AG09319 (cell line): ENCODE measurements around the gene MYPOP.
A peak's percentile ranks its signal among the peaks of the same experiment; 100 is the strongest.

Experiments
- DNase-seq: peaks from one replicate; pipeline ENCODE4 v3.0.0-alpha.2; 2010; ENCODE audit warnings: low read depth; ENCODE audit errors: extremely low read depth
- TF ChIP-seq, protein P1 (sequence below): IDR thresholded peaks from 2 replicates; pipeline ENCODE4 v1.5.1; 2011; ENCODE audit warnings: low read depth, mild to moderate bottlenecking, inconsistent platforms, low read length, moderate library complexity

The MYPOP gene

GRCh38 chr19:45864629-45865082, 37.8 kb downstream of the MYPOP start:
- no peak for DNase-seq
- TF ChIP-seq, protein P1, sequence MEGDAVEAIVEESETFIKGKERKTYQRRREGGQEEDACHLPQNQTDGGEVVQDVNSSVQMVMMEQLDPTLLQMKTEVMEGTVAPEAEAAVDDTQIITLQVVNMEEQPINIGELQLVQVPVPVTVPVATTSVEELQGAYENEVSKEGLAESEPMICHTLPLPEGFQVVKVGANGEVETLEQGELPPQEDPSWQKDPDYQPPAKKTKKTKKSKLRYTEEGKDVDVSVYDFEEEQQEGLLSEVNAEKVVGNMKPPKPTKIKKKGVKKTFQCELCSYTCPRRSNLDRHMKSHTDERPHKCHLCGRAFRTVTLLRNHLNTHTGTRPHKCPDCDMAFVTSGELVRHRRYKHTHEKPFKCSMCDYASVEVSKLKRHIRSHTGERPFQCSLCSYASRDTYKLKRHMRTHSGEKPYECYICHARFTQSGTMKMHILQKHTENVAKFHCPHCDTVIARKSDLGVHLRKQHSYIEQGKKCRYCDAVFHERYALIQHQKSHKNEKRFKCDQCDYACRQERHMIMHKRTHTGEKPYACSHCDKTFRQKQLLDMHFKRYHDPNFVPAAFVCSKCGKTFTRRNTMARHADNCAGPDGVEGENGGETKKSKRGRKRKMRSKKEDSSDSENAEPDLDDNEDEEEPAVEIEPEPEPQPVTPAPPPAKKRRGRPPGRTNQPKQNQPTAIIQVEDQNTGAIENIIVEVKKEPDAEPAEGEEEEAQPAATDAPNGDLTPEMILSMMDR, result no peak

DNA sequence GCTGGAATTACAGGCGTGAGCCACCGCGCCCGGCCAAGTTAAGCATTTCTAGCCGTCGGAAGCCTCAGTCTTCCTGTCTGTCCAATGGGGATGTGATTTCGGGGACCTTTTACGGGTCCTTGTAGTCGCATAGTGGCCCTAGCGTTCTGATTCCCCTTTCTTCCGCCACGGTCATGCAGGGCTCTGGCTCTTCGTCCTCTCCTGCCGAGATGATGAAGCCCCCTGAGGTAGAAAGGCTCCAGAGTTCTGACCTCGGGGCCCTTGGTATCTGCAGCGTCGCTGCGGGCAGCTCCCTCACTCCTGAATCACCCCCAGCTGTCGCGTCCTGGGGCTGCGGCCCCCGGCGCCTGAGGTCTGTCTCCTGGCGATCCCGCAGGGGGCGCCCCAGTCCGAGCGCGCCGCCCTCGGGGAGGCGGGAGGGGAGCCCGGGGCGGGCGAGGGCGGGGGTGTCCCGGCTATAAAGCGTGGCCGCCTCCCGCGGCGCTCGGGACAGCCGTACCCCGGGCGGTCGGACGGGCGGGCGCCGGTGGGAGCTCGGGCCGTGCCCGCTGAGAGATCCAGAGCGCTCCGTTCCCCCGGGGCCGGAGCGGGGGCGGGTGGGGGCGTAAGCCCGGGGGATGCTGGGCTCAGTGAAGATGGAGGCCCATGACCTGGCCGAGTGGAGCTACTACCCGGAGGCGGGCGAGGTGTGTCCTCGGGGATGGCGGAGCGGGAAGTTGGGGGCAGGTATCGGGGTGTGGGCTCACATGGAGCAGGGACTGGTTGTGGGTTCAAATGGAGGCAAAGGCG, 38.4 kb downstream of the MYPOP start, which contains the start of gene FOXA3:
Gene FOXA3, plus strand, starts transcription at position 487 of the 789 bp plus-strand sequence. Its CDS starts 131 bp downstream, at position 618.
- TF ChIP-seq, protein P1, result peak; percentile 29
- DNase-seq, result no peak

GRCh38 chr19:45863335-45863839, 39.0 kb downstream of the MYPOP start:
- no peak for DNase-seq
- TF ChIP-seq, protein P1, result no peak

GRCh38 chr19:45862564-45863334, 39.7 kb downstream of the MYPOP start, which contains the start of gene SYMPK:
TSS of gene SYMPK (minus strand) at chr19:45863147. CDS start at chr19:45854495, 8,652 bp downstream.
- TF ChIP-seq, protein P1, result no peak
- peak; percentile 93 for DNase-seq

- DNase-seq, result no peak
- TF ChIP-seq, protein P1, result no peak
Observed at GRCh38 chr19:45862271-45862563, 40.2 kb downstream of the MYPOP start.

GRCh38 chr19:45860359-45861259, 41.8 kb downstream of the MYPOP start:
- TF ChIP-seq, protein P1, result no peak
- no peak for DNase-seq
